Measurements from ENCODE around the gene ATRN.

The ATRN gene

DNA sequence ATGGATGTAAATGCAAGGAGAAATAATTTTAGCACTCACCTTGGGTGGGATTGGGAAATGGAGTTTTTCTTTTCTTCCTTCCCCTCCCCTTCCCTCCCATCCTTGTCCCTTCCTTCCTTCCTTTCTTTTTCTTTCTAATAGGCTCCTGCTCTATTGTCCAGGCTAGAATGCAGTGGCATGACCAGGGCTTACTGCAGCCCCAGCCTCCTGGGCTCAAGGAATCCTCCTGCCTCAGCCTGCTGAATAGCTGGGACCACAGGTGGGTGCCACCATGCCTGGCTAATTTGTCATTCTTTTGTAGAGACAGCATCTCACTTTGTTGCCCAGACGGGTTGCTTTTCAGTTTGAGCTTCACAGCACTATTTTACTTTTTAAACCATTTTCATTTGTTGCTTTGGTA is 21.5 kb upstream of the ATRN start:
- Histone ChIP-seq H3K27me3 (replicated peaks; ENCODE audit: control insufficient read depth, insufficient read depth, low read length) (no peaks in the 10 kb centered on the region), H3K36me3 (ENCODE audit: control insufficient read depth, insufficient read depth, low read length) (no peaks in the 10 kb centered on the region), H3K4me3 (replicated peaks; ENCODE audit: low read depth, low read length) (no peak overlapping the region)
- no peak for TF ChIP-seq CTCF (IDR thresholded peaks at IDR 0.05; ENCODE audit: insufficient read depth, low read length, poor library complexity, severe bottlenecking)
- no peak for DNase-seq (ENCODE audit: extremely low read depth, insufficient read length)

- no peak overlapping the region for H3K4me3 ChIP-seq (replicated peaks; ENCODE audit: low read depth, low read length)
- TF ChIP-seq CTCF (IDR thresholded peaks at IDR 0.05; ENCODE audit: insufficient read depth, low read length, poor library complexity, severe bottlenecking) = no peak
- no peaks in the 10 kb centered on the region for H3K36me3 ChIP-seq (ENCODE audit: control insufficient read depth, insufficient read depth, low read length)
- H3K27me3 ChIP-seq (replicated peaks; ENCODE audit: control insufficient read depth, insufficient read depth, low read length) = no peaks in the 10 kb centered on the region
- no peak for DNase-seq (ENCODE audit: extremely low read depth, insufficient read length)
Observed at GRCh38 chr20:3452136-3452535, 18.7 kb upstream of the ATRN start.

GRCh38 chr20:3452690-3453089 is 18.1 kb upstream of the ATRN start:
- DNase-seq (ENCODE audit: extremely low read depth, insufficient read length) = no peak
- no peaks in the 10 kb centered on the region; the same call in 1 of the 2 replicates for H3K27me3 ChIP-seq (replicated peaks; ENCODE audit: control insufficient read depth, insufficient read depth, low read length)

DNA sequence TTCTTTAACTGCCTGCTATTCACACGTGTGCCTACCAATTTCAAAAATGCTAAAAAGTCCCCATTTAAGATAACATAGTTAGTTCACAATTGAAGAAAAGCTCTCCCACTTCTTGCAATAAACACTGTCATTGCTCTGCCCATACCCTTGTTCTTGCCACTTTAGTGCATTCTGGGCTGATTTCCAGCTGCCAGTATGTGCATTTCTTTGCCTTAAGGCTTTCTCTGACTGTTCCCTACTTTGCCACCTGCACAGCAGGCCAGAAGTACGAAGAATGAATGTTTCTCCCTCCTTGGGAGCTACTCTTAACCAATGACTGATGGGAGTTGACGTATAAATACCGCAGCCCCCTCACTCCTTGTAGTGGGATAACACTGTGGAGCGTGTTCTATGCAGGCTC is 16.0 kb upstream of the ATRN start:
- Histone ChIP-seq H3K27me3 (replicated peaks; ENCODE audit: control insufficient read depth, insufficient read depth, low read length) (no peaks in the 10 kb centered on the region; the same call in 1 of the 2 replicates), H3K36me3 (ENCODE audit: control insufficient read depth, insufficient read depth, low read length) (no peaks in the 10 kb centered on the region), H3K4me3 (replicated peaks; ENCODE audit: low read depth, low read length) (no peak overlapping the region)
- TF ChIP-seq CTCF (IDR thresholded peaks at IDR 0.05; ENCODE audit: insufficient read depth, low read length, poor library complexity, severe bottlenecking) = no peak
- no peak for DNase-seq (ENCODE audit: extremely low read depth, insufficient read length)

More at GRCh38 chr20:3452690-3453089, 18.1 kb upstream of the ATRN start:
- Histone ChIP-seq H3K36me3 (ENCODE audit: control insufficient read depth, insufficient read depth, low read length) (no peaks in the 10 kb centered on the region), H3K4me3 (replicated peaks; ENCODE audit: low read depth, low read length) (no peak overlapping the region)
- TF ChIP-seq CTCF (IDR thresholded peaks at IDR 0.05; ENCODE audit: insufficient read depth, low read length, poor library complexity, severe bottlenecking) = no peak

DNA sequence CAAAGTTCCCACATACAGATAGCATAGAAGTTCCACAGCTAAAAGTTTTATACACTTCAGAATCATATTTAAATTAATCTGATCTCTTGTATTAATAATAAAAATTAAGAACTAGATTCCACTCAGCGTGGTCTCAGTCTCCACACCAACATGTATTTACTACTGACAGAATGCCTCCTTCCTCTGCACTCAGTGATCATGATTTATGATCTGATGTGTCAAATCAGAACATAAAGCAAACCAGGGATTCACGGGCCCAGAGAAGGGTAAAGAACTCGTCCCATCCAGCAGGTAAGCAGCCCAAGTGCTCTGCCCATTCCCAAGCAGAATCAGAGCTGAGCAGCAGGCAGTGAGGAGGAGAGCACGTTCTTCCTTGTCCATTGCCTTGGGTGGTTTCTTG is 14.2 kb upstream of the ATRN start:
- no peak overlapping the region for H3K4me3 ChIP-seq (replicated peaks; ENCODE audit: low read depth, low read length)
- H3K27me3 ChIP-seq (replicated peaks; ENCODE audit: control insufficient read depth, insufficient read depth, low read length) = no peaks in the 10 kb centered on the region; the same call in 1 of the 2 replicates
- DNase-seq (ENCODE audit: extremely low read depth, insufficient read length) = no peak
- H3K36me3 ChIP-seq (ENCODE audit: control insufficient read depth, insufficient read depth, low read length) = no peaks in the 10 kb centered on the region
- no peak for TF ChIP-seq CTCF (IDR thresholded peaks at IDR 0.05; ENCODE audit: insufficient read depth, low read length, poor library complexity, severe bottlenecking)

- no peak for TF ChIP-seq CTCF (IDR thresholded peaks at IDR 0.05; ENCODE audit: insufficient read depth, low read length, poor library complexity, severe bottlenecking)
- H3K4me3 ChIP-seq (replicated peaks; ENCODE audit: low read depth, low read length) = no peak overlapping the region
Observed at GRCh38 chr20:3459881-3460307, 10.9 kb upstream of the ATRN start.

More at GRCh38 chr20:3459881-3460307, 10.9 kb upstream of the ATRN start:
- DNase-seq (ENCODE audit: extremely low read depth, insufficient read length) = no peak
- no peaks in the 10 kb centered on the region; the same call in 1 of the 2 replicates for H3K27me3 ChIP-seq (replicated peaks; ENCODE audit: control insufficient read depth, insufficient read depth, low read length)
- no peaks in the 10 kb centered on the region for H3K36me3 ChIP-seq (ENCODE audit: control insufficient read depth, insufficient read depth, low read length)
